Thymus (tissue), 11 donors: Measurements from ENCODE around the gene CDC42SE2. TPM values are rescaled to one million over a fixed set of nuclear protein-coding genes. Genes with fewer than 3 reads are reported as not detected.

Experiments
- DNase-seq, 9 donors: peaks; one replicate each; pipeline ENCODE4 v3.0.0-alpha.2; 2013; ENCODE audit warnings: low spot score in 9 of 9, low read depth in 6 of 9, missing footprints in 1 of 9
- H3K27ac ChIP-seq, 2 donors: one replicate each; pipeline ENCODE4 v1.5.1; 2013; ENCODE audit warnings: control low read depth in 1 of 2, low read depth in 1 of 2, low read length in 1 of 2, mild to moderate bottlenecking in 1 of 2, moderate library complexity in 1 of 2
- H3K27me3 ChIP-seq, 2 donors: one replicate each; pipeline ENCODE4 v1.5.1; 2013; ENCODE audit warnings: low read length in 1 of 2; ENCODE audit not compliant: control insufficient read depth in 2 of 2, insufficient read depth in 1 of 2
- H3K36me3 ChIP-seq, 2 donors: one replicate each; pipeline ENCODE4 v1.5.1; 2013; ENCODE audit warnings: low read length in 1 of 2, mild to moderate bottlenecking in 1 of 2, moderate library complexity in 1 of 2; ENCODE audit not compliant: control insufficient read depth in 2 of 2, insufficient read depth in 2 of 2
- H3K4me1 ChIP-seq, 2 donors: one replicate each; pipeline ENCODE4 v1.5.1; 2013; ENCODE audit warnings: low read length in 2 of 2; ENCODE audit not compliant: control insufficient read depth in 2 of 2, insufficient read depth in 2 of 2
- H3K4me3 ChIP-seq, 2 donors: one replicate each; pipeline ENCODE4 v1.5.1; 2013; ENCODE audit warnings: low read length in 2 of 2, control low read depth in 1 of 2, mild to moderate bottlenecking in 1 of 2
- H3K9me3 ChIP-seq, 2 donors: one replicate each; pipeline ENCODE4 v1.5.1; 2013; ENCODE audit warnings: low read length in 1 of 2, mild to moderate bottlenecking in 1 of 2; ENCODE audit not compliant: control insufficient read depth in 2 of 2, insufficient read depth in 1 of 2
- WGBS: extraction: QIAGEN DNeasy Blood & Tissue Kit; methylation state at CpG from one replicate; pipeline ENCODE4 v1.1.7; 2013; 5-methylcytosine and 5-hydroxymethylcytosine counted together
- polyA plus RNA-seq: library from polyadenylated mRNA; stranded (reverse); fragments of 200-250 nt; gene quantifications from one replicate; pipeline ENCODE4 v1.2.3, GENCODE V29; 2013
- total RNA-seq: library from RNA; stranded (reverse); fragments of 120-200 nt; gene quantifications from one replicate; pipeline ENCODE4 v1.2.4, GENCODE V29; 2013
- donor health status: healthy.

The CDC42SE2 gene
- total and polyA plus RNA-seq, 2 donors: 60.6 to 60.9 TPM

DNA sequence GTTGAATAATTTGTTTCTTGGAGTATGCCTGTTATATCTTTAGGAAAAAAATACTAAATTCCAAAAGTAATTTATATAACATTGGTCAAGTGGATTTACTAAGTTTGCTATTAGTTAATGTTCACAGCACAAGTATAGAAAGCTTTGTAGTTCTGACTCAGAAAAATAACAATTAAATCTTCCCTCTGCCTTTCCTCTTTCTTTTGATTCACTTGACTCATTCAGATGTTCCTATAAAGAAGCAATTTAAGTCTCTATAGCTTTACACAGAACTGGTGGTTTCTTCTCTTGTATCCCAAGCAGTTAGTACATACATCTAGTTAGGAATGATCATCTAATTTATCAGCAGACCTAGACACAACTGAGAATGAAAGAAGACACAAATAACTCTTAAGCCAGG, 4.5 kb upstream of the CDC42SE2 start:
- Histone ChIP-seq H3K4me3 (no peak overlapping the region), H3K36me3 (no peaks in the 10 kb centered on the region), H3K27ac (no peak overlapping the region), H3K4me1 (peaks cover 0 to 15% of the 10 kb centered on the region in 2 donors), H3K9me3 (no peaks in the 10 kb centered on the region), H3K27me3 (no peaks in the 10 kb centered on the region)
- no peak for DNase-seq

DNA sequence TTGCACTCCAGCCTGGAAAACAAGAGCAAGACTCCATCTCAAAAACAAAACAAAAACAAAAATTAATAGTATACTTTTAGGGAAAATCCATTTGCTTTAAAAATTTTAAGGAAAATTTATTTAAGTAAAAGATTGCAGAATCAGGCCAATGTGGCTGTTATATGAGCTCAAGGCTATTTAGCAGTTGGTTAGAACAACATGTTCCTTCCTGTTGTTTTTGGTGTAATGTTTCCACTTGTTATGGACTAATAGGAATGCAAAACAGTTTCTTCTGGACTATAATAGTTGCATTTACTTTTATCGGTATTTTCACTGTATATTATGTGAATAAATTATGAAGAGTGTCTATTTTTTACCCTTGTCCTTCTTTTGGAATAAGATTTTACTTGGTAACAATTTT, 3.0 kb upstream of the CDC42SE2 start:
- Histone ChIP-seq H3K4me3 (no peak overlapping the region), H3K4me1 (peaks cover 0 to 15% of the 10 kb centered on the region in 2 donors), H3K27me3 (no peaks in the 10 kb centered on the region), H3K36me3 (no peaks in the 10 kb centered on the region), H3K9me3 (no peaks in the 10 kb centered on the region), H3K27ac (no peak overlapping the region)
- DNase-seq: no peak
- WGBS: 95% methylated on average over 1 of the region's 1 CpG

DNA sequence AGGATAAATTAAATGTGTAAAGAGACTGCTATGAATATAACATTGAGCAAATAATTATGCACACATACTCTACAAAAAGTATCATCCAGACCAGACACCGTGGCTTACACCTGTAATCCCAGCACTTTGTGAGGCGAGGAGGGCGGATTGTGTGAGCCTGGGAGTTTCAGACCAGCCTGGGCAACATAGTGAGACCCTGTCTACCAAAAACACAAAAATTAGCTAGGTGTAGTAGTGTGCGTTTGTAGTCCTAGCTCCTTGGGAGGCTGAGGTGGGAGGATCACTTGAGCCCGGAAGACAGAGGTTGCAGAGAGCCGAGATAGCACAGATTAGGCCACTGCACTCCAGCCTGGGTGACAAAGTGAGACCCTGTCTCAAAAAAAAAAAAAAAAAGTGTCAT, 2.4 kb upstream of the CDC42SE2 start:
- 97% methylated on average over 6 of the region's 6 CpGs for WGBS
- no peak for DNase-seq
- H3K36me3 ChIP-seq: no peaks in the 10 kb centered on the region
- no peaks in the 10 kb centered on the region for H3K9me3 ChIP-seq
- H3K27me3 ChIP-seq: no peaks in the 10 kb centered on the region
- H3K27ac ChIP-seq: no peak overlapping the region
- no peak overlapping the region for H3K4me3 ChIP-seq
- peaks cover 3 to 18% of the 10 kb centered on the region in 2 donors for H3K4me1 ChIP-seq

GRCh38 chr5:131262953-131263541, 806 bp upstream of the CDC42SE2 start:
- Histone ChIP-seq H3K4me3 (peak overlapping the region; percentile 78 to 96), H3K4me1 (peaks cover 3 to 8% of the 10 kb centered on the region in 2 donors), H3K27me3 (no peaks in the 10 kb centered on the region), H3K36me3 (no peaks in the 10 kb centered on the region), H3K9me3 (no peaks in the 10 kb centered on the region), H3K27ac (peak overlapping the region; percentile 86 to 97)
- peak in 4 of 9 donors; percentile 38 to 64 (median 45) for DNase-seq
- 30% methylated on average over 10 of the region's 10 CpGs for WGBS

DNA sequence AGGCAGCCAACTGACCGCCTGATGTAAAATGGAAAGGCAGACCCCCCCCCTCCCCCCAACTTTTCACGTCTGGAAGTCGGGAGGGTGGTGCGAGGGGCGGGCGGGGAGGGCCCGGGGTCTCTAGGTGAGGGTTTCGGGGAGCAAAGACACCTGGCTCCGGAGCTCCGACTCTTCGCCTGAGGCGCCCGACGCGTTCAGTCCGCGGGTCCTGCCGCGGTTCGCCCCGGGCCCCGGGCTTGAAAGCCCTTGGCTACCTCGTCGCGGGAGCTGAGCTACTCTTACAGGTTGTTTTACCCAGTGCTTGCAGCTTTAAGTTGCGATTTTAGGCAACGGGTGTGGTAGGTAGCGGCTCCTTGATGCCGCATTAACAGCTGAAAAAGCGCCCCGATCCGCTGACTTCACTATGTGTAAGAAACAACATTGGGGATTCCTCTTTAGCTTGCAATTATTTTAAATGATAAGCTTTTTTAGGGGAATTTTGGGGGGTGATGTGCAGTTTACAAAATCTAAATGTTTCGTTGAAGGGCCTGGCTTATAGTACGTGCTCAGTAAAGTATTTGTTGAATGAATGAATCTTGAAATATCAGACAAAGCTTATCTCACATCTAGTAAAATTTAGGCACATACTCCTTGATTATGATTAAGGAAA, 722 bp downstream of the CDC42SE2 start:
- Histone ChIP-seq H3K27ac (peak overlapping the region; percentile 95 to 97), H3K27me3 (no peaks in the 10 kb centered on the region), H3K9me3 (no peaks in the 10 kb centered on the region), H3K4me3 (peak overlapping the region; percentile 89 to 96), H3K4me1 (peaks cover 3 to 8% of the 10 kb centered on the region in 2 donors), H3K36me3 (peaks cover 0 to 4% of the 10 kb centered on the region in 2 donors)
- DNase-seq: peak in 6 of 9 donors; percentile 38 to 84 (median 59)
- WGBS: under 1% methylated on average over 34 of the region's 34 CpGs

DNA sequence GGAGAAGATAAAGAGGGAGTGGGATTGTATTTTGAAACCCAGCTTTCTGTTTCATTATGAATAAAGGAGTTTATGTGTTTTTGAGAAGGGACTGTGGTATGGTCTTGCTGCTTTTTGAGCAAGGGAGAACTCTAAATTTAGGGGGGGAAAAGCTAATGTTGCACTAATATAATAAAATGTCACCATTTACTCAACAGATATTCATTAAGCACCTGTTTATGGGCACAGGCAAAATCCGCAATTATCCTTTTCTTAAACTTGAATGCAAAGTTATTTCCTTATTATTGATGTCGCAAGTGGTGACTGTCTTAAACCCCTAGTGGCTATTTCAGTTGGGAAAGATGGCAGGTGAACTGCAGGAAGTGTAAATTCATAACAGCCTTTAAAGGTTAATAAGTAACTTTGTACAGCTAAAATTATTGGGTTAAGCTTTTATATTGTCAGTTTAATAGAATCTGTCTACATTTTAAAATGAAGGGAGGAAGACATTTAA, 1.5 kb downstream of the CDC42SE2 start:
- Histone ChIP-seq H3K27me3 (no peaks in the 10 kb centered on the region), H3K4me3 (peak overlapping the region; percentile 30 to 89), H3K9me3 (no peaks in the 10 kb centered on the region), H3K36me3 (peaks cover 0 to 4% of the 10 kb centered on the region in 2 donors), H3K27ac (peak overlapping the region in 1 of 2 donors; percentile 95), H3K4me1 (peaks cover 3 to 11% of the 10 kb centered on the region in 2 donors)
- peak in 2 of 9 donors; percentile 21 to 55 for DNase-seq
- WGBS: 4% methylated on average over 2 of the region's 2 CpGs

- Histone ChIP-seq H3K4me3 (no peak overlapping the region), H3K36me3 (peaks cover 0 to 4% of the 10 kb centered on the region in 2 donors), H3K4me1 (peaks cover 7 to 15% of the 10 kb centered on the region in 2 donors), H3K27me3 (no peaks in the 10 kb centered on the region), H3K27ac (no peak overlapping the region), H3K9me3 (no peaks in the 10 kb centered on the region)
- DNase-seq: no peak
- WGBS: 93% methylated on average over 16 of the region's 16 CpGs
These were observed 2.7 kb downstream of the CDC42SE2 start for GRCh38 chr5:131266370-131267060.

- WGBS: 98% methylated on average over 12 of the region's 12 CpGs
- H3K27ac ChIP-seq: no peak overlapping the region
- H3K4me3 ChIP-seq: no peak overlapping the region
These were observed 5.0 kb downstream of the CDC42SE2 start for GRCh38 chr5:131268758-131269370.

More at GRCh38 chr5:131268758-131269370, 5.0 kb downstream of the CDC42SE2 start:
- Histone ChIP-seq H3K4me1 (peaks cover 18 to 26% of the 10 kb centered on the region in 2 donors), H3K9me3 (no peaks in the 10 kb centered on the region), H3K36me3 (peaks cover 0 to 4% of the 10 kb centered on the region in 2 donors), H3K27me3 (no peaks in the 10 kb centered on the region)
- no peak for DNase-seq
